Measurements from ENCODE around the gene KIF6.

GRCh38 chr6:39550191-39550590, 175.0 kb downstream of the KIF6 start:
- TF ChIP-seq RARB (CRISPR knock-in tag; IDR thresholded peaks at IDR 0.05): no peak
- no peak for TF ChIP-seq USF2 (IDR thresholded peaks at IDR 0.05)
- TF ChIP-seq CTCF (IDR thresholded peaks at IDR 0.05): no peak
- TF ChIP-seq ELK1 (IDR thresholded peaks at IDR 0.05; ENCODE audit: low read depth, low read length): no peak
- no peak for TF ChIP-seq RAD21 (conservative IDR thresholded peaks at IDR 0.05 in 1 of 2, IDR thresholded peaks at IDR 0.05 in 1 of 2)
- no peak for TF ChIP-seq RCOR1 (IDR thresholded peaks at IDR 0.05; ENCODE audit: low read depth, low read length)

Data from A549 (cell line).